Nucleus accumbens (tissue), 56 donors: ENCODE measurements around the gene ITGB7.
A peak's percentile ranks its signal among the peaks of the same experiment; 100 is the strongest.

Experiments used
- DNase-seq, 56 donors: peaks; one replicate each; lab custom pipeline; 2025; lab: John Stamatoyannopoulos, UW

Gene ITGB7

DNA sequence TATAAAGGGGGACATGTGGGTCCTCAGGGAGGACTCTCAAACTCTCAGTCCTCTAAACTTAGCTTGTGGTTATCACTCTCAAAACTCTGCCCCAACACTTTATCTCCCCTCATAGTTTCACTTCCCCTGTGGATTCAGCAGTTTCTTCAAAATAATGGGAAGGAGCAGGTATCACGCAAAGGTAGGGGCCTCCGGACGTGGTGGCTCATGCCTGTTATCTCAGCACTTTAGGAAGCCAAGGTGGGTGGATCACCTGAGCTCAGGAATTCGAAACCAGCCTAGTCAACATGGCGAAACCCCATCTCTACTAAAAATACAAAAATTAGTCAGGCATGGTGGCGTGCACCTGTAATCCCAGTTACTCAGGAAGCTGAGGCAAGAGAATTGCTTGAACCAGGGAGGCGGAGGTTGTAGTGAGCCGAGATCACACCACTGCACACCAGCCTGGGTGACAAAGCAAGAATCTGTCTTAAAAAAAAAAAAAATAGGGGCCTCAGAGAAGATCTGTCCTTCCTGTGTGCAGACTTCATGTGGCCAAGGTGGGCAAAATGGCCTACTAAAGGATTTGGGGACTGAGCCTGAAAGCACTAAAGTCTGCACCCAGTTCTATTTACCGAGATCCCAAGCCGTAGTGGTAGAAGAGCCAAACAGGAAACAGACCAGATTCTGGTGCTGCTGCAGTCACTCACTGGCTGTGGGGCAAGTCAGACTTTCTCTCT is 6.4 kb downstream of the ITGB7 start:
- no peak for DNase-seq

DNA sequence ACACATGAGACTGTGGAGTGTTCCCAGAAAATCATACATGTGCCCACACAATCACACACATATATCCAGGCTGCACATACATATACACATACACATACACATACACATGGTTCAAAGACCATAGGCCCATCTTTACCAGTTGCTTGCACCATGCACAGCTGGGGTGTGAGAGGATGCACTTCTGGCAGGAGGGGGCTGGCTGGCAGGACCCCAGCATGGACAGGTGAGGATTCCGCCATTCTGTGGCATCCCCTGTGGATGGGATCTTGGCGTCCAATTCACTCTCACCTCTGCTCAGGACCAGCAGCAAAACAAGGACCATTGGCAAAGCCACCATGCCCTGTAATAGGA is 7.0 kb downstream of the ITGB7 start:
- no peak for DNase-seq

DNA sequence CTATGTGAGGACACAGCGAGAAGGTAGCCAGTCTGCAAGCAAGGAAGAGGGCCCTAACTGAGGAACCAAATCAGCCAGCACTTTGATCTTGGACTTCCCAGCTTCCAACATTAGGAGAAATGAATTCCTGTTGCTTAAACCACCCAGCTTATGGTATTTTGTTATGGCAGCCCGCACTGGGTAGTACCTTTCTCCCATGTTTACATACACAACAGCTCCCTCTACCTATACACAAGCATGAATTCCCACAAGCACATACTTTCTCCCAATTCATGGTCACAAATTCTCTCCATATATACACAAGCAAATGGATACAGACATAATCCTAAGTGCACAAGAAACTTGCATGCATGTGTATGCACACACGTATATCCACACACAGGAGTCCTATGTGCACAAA is 7.4 kb downstream of the ITGB7 start:
- no peak for DNase-seq

DNA sequence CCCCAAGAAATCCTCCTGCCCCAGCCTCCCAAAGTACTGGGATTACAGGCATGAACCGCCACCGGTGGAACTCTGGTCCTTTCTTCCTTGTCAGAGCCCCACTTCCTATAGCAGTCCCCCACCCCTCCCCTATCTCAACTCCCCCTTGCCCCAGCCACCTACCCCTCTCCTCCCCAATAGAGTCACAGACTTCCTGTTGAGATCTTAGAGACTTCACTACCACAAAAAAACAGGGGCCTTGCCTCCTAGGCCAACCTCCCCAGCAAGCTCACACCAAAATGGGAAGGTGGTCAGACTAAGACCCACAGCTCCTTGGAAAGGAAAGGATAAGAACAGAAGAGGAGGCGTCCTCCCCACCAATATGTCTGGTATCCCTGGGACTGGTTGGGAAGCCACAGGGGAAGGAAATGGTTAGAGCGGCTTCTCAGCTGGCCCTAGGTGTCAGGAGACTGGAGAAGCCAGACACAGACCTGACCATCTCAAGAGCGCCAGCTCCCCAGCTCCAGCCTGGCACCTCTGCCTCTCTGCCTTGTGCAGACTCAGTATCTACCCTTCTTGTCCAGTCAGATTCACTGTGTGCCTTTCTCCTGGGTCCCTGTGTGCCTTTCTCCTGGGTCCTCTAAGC is 8.5 kb downstream of the ITGB7 start:
- no peak for DNase-seq

DNA sequence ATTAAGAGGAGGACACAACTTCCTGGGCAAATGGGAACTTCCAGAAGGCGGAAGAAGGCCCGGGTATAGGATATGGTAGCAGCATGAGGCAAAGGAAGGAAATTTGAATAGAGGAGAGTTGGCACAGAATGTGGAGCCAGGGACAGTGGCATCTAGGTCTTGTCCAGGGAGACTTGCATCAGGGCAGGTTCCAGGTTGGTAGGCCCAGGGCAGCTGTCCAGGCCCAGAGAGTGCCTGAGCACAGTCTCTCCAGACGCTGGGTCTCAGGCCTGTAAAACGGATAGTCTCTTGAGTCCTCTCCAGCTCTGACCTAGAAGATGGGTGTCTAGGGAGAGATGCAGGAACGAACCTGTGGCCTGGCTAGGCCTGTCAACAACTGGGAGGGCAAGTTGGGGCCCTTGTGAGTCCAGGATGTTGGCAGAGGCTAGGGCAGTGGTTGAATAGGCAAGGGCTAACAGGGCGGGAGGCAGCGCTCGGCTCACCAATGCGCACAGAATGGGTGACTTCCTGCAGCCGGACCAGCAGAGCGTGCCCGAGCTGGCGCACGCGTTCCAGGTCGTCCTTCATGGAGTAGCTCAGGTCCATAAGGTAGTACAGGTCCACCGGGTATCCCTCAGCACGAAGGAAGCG is 9.9 kb downstream of the ITGB7 start:
- no peak for DNase-seq

DNA sequence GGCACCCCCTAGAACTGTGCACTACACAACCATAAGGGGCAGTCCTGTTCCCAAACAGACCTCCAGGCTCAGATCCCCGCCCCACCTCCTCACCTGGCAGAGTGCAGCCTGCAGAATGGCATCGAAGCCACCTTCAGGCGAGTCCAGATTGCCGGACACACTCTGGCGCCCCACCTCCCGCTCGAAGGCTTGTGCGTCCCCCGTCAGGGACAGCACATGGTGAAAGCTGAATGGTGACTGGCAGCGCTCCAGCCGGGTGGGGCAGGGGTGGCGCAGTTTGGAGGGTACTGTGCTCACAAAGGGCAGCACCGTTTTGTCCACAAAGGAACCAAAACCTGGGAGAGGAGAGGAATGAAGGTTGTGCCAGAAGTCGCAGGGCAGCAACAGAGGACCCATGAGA is 10.6 kb downstream of the ITGB7 start:
- no peak for DNase-seq

DNA sequence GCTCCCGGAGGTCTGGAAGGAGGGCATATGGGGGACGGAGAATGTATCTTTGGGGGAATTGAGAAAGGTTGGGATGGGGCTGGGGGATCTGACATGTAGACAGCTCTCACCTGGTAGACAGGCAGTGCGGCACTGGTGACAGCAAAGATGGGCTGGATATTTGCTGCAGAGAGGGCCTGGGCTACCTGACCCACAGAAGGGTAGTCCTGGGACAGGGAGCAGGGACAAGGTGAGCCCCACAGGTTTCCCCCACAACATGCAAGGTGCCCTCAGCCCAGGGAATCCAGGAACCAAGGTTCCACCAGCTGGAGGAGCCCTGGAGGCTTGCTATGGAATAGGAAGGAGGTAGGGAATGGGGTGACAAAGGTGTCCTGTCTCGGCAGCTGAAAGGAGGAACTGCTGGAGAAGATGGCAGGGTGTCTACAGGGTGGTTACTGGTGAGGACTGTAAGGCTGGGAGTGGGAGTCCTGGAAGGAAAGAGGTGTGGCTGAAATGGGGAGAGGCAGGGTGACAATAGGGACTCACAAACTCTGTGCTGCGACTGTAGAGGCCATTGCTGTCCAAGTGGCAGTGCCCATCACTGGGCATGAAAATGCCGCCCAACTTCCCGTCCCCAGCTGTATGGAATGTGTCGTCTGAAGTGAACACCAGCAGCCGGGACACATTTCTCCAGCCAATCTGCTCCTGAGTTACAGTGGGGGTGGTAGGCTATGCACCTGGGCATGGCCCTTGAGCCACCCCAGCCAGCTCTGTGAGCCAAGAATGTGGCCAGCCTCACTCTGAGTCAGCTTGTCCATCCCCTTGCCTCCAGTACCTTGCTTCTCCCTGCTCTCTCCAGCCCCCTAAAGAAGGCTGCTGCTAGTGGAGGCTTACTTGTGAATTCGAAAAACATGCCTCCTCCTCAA is 11.3 kb downstream of the ITGB7 start:
- no peak for DNase-seq

DNA sequence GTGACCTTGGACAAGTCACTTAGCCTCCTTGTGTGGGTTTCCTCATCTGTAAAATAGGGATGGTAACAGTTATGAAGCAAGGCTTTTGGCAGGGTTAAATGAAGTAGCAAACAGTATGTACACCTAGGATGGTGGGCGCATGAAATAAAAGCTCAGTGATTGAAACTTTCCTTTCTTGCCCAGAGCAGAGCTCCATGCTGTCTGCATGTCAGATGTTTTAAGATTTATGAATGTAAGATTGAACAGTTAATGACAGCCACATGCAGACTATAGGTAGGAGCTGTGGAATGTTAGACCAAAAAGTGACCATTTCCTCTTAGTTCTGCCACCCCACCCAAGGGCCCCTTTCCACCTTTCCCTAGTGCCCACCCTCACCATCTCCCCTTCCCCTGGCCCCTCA is 12.1 kb downstream of the ITGB7 start:
- no peak for DNase-seq

DNA sequence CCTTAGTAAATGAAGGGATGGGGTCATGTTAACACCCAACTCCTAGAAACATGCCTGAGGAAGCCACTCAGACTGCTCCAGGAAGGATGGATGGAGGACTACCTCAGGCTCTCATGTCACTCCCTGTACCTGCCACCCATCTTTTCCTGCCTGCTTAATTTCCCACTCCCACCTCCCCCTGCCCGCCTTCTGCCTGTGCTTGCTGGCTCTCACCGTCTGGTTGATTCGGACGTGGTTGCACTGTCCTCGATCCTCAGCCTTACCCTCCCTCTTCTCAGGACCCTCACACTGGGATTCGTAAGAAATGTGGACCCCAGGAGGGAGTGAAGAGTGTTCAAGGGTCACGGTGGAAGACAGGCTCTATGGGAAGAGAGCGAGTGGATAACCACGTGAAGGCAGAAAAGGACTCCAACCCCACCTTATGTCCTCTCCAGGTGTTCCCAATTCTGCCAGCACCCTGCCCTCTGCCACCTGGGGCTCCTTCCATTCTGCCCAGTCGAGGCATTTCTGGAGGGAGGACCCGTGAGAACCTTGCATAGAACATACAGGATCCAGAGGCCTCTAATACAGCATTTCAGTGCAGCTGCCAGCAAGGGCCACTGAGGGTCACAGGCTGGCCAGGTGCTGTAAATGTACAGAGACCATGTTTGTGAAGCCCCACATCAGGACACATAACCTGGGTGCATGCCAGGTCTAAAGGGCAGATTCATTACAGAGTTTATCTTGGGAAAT is 12.9 kb downstream of the ITGB7 start:
- DNase-seq = no peak

DNA sequence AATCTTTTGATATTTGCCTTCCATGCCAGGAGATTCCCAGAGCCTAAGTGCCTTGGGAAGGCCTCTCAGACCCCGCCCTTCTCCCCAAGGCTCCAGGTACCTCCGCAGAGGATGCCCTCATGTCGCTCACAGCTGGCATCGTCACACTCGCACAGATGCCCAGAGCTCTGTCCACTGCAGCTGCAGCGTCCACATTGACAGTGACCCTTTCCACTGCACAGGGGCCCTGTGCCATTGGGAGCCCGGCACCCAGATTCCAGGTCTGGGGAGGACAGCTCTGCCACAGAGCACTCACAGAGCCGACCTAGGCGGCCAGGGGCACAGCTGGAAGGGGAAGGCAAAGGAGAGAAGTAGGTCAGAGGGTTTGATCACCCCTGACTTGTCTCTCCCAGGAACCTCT is 14.0 kb downstream of the ITGB7 start:
- DNase-seq = no peak

DNA sequence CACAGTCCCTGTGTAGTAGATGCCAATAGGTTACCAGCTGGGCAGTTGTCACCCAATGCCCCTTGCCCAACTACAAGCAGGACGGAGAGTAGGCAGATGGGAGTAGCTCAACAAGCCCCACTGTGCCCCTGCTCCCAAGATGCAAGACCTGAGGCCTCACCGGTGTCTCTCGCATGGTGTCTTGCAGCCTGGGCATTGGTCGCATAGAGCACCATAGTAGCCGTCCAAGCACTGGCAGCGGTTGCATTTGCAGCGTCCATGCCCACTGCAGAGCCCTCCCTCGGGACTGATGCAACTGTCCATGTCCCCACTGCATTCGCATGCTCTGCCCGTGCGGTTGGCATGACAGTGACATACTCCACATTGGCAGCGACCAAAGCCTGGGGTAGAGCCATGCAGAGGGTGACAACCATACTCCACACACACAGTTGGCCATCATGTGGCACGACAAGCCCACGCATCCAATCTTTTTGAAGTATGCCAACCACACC is 14.5 kb downstream of the ITGB7 start:
- DNase-seq = no peak

DNA sequence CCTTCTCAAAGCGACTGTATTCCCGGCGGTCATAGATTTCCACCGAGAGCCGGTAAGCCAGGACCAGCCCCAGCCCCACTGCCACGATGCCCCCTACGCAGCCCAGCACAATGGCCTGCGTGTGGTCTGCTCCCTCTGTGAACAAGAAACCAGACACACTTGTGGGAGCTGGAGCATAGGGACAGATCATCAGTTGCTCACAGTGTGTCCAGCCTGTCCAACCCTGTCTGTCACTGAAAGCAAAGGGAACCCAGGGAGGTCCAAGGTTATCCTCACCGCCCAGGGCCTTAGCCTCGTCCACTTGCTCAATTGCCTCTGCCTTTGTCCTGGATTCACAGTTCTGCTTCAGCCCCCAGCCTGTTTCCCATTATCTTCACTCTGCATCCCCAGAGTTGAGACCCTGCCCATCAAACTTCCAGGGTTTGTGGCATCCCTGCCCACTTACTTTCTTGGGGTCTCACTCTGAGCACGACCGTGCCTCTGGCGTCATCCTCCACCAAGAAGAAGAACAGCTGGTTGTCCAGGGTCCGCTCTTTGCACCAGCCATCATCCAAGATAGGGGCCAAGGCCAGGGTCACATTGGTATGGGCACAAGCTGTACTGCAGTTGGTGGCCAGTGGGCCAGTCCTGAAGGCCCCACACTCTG is 15.0 kb downstream of the ITGB7 start:
- DNase-seq = no peak

DNA sequence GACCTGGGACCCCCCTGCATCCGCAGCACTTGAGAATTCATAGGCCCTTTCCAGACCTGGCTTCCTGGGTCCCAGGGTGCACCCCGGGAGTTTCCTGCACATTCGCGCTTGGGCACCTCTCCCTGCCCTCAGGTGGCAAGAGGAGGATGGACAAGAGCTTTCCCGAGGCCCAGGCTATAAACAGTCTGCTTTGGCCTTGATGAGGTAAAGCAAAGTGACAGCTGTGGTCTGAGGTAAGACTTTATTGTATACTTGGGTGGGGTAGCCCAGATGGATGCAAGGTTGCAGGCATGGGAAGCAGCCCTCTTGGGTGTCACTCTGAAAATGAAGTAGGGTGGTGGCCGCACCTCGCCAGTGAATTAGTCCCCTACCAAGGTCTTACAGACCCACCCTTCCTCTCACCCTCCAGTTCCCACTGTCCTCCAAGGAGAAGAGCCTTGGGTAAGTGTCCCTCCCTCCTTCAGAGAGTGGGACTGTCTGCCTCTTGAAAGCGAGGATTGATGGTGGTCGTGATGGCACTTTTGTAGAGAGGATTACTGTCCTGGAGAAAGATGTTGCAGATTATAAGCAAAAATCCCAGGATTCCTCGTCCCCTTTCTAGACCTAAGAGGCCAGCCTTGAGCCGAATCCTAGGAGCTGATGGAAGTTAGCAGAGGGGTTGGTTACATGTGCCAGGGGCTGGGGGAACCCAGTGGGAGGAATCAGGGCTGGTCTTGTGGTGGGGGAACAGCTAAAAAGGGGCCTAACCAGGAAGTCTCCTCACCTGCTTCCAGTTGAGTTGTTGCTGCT is 15.8 kb downstream of the ITGB7 start:
- DNase-seq = no peak

DNA sequence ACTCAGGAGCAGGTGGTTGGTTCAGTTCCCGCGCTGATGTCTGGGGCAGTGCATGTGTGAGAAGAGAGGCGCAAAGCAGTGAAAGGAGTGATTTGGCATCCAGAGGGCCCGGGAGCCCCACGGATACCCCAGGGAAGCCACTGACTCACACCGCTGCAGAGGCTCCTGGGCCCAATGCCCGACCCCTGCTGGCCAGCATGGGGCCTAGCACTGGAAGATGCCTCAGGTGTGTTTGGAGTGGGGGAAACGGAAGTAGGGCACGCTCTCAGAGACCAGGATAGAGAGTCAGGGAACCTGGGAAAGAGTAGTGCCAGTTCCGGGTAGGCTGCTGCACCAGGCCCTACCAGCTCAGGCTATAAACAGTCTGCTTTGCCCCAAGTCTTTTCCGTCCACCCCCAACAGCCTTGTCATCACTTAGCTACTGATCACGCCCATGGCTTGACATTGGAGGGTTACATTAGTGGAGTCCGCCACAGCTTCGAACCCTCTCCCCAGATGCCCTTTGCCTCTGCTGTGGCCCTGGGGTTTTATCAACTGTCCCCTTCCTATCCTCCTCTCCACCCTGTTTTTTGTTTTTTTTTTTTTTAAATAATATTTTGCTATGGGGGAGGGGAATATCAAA is 16.8 kb downstream of the ITGB7 start:
- peak in 5 of 56 donors; percentile 8 to 37 (median 15) for DNase-seq

DNA sequence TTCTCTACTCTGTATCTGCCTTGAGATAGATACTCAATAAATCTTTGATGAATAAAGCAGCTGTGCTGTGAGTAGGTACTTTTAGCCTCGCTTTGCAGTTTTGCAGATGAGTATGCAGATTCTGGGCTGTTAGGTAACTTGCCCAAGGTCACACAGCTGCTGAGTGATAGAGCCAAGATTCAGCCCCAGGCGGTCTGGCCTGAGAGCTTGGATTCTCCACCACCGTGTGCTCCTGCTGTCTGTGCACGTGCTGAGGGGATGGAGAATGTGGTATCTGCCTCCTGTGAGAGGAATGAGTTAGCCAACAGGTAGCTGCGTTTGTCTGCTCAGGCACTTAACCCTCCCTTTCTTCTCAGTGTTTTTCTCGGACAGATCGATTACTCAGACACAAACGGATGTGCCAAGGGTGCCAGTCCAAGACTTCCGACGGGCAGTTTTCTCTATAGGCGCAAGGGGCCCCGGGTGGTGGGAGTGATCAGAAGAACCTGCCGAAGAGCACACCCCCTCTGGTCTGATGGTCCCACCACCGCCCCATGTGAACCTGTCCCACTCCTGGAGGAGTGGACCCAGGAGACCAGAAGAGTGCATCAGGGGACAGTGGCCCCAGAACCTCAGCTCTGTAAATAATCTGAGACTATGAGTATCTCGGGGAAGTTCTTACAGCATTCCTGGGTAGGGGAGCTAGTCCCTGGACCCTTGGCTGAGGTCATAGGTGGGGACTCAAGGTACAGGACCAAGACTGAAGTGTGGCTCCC is 19.7 kb downstream of the ITGB7 start:
- DNase-seq = no peak

DNA sequence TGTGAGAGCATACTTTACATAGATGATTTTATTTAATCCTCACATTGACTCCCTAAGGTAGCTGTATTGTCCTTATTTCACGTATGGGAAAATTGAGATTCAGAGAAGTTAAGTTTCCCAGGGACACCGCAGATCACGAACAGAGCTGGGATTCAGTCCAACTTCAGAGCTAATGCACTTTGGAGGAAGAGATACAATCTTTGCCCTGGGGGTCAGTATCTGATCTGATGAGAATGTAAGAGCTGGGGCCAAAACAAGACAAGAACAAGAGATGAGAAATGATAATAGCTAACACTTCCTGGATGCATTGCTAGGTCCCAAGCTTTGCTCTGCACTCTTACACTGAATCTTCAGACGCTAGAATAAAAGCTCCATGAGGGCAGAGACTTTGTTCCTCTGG is 20.3 kb downstream of the ITGB7 start:
- no peak for DNase-seq

DNA sequence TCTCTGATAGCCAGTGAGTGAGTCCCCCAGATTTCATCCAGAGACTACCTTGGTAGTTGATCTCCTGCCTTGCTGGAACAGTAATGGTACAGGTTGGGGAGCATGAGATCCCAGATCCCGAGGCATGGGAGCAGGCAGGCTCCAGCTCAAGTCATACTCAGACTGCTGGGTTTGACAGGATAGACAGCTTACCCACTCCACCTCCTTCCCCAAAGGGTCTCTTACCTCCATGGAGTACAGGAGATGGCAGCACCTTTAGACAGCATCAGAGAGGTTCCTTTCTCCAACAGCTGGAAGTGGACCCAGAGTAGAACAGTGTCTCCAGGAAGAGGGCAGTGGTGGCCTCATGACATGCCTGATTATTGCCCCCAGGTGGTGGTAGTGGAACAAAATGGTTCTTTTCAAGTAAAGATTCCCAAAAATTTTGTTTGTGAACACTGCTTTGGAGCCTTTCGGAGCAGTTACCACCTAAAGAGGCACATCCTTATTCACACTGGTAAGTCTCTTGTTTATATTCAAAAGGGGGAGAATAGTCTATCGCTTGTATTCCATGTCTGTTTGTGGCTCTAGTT is 21.4 kb downstream of the ITGB7 start:
- no peak for DNase-seq
